A549 (cell line): ENCODE measurements around the gene VWA8.

Source experiments
- CEBPB ChIP-seq, 2 experiments: fragments of >200 bp in 1 of 2; sonication (Bioruptor Twin) in 1 of 2; formaldehyde crosslinking in 1 of 2; IDR thresholded peaks; 2 replicates each; pipeline ENCODE4 v1.6.1; 2012 to 2016
- EP300 ChIP-seq, 2 experiments: fragments of >200 bp; sonication (Bioruptor Twin); formaldehyde crosslinking; IDR thresholded peaks; 2 replicates in 1 of 2; 3 replicates in 1 of 2; pipeline ENCODE4 v1.6.1; 2016 to 2017
- GATA3 ChIP-seq: IDR thresholded peaks from 2 replicates; pipeline ENCODE4 v1.6.1; 2012; ENCODE audit warnings: borderline replicate concordance
- MAX ChIP-seq: IDR thresholded peaks from 2 replicates; pipeline ENCODE4 v1.6.1; 2012
- MAZ ChIP-seq: fragments of 150-350 bp; IDR thresholded peaks from 2 replicates; pipeline ENCODE4 v1.6.1; 2014; ENCODE audit warnings: antibody characterized with exemption, low read depth, low read length, borderline replicate concordance
- MYC ChIP-seq: IDR thresholded peaks from 2 replicates; pipeline ENCODE4 v1.6.1; 2012; ENCODE audit warnings: mild to moderate bottlenecking, inconsistent platforms, low read length, improper control_type of control experiment, borderline replicate concordance
- POLR2A ChIP-seq: IDR thresholded peaks from 2 replicates; pipeline ENCODE4 v1.6.1; 2012; ENCODE audit warnings: mild to moderate bottlenecking, low read length
- RNF2 ChIP-seq: fragments of 200-600 bp; sonication (generic); IDR thresholded peaks from 2 replicates; pipeline ENCODE4 v1.6.1; 2016; ENCODE audit warnings: low read depth, mild to moderate bottlenecking, antibody characterized with exemption, moderate library complexity, borderline replicate concordance
- ZC3H11A ChIP-seq: fragments of 450-650 bp; IDR thresholded peaks from 2 replicates; pipeline ENCODE4 v1.6.1; 2014; ENCODE audit warnings: antibody characterized with exemption, mild to moderate bottlenecking
- TF ChIP-seq, protein P1 (sequence below): fragments of >200 bp; sonication (Bioruptor Twin); formaldehyde crosslinking; IDR thresholded peaks from 3 replicates; pipeline ENCODE4 v1.5.1; 2016
- TF ChIP-seq, protein P2 (sequence below): fragments of 450-650 bp; IDR thresholded peaks from 2 replicates; pipeline ENCODE4 v1.6.1; 2014; ENCODE audit warnings: antibody characterized with exemption
- TF ChIP-seq, protein P3 (sequence below): IDR thresholded peaks from 2 replicates; pipeline ENCODE4 v1.6.1; 2012; ENCODE audit warnings: low read depth, borderline replicate concordance

DNA sequence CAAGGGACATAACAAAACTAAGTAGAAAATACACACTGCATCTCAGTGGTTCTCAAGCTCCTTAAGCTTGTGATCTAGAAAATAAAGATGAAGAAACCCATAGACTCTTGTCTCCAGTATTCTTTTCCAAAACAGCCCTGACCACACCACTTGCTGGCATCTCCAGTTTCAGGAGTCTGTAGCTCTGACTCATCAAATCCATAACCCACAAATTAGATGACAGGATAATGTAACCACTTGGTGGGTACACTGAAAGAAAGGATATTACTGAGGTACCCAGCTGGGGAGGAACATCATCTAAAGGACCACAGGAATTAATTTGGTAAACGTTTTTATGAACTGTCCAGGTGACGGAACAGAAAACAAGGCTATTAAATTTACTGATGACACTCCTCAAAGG, 214.7 kb downstream of the VWA8 start:
- TF ChIP-seq, protein P1, sequence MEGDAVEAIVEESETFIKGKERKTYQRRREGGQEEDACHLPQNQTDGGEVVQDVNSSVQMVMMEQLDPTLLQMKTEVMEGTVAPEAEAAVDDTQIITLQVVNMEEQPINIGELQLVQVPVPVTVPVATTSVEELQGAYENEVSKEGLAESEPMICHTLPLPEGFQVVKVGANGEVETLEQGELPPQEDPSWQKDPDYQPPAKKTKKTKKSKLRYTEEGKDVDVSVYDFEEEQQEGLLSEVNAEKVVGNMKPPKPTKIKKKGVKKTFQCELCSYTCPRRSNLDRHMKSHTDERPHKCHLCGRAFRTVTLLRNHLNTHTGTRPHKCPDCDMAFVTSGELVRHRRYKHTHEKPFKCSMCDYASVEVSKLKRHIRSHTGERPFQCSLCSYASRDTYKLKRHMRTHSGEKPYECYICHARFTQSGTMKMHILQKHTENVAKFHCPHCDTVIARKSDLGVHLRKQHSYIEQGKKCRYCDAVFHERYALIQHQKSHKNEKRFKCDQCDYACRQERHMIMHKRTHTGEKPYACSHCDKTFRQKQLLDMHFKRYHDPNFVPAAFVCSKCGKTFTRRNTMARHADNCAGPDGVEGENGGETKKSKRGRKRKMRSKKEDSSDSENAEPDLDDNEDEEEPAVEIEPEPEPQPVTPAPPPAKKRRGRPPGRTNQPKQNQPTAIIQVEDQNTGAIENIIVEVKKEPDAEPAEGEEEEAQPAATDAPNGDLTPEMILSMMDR = no peak
- TF ChIP-seq, protein P2, sequence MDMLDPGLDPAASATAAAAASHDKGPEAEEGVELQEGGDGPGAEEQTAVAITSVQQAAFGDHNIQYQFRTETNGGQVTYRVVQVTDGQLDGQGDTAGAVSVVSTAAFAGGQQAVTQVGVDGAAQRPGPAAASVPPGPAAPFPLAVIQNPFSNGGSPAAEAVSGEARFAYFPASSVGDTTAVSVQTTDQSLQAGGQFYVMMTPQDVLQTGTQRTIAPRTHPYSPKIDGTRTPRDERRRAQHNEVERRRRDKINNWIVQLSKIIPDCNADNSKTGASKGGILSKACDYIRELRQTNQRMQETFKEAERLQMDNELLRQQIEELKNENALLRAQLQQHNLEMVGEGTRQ = no peak
- TF ChIP-seq POLR2A (no peak), RNF2 (no peak), CEBPB (IDR thresholded peaks at IDR 0.05) (no peak), EP300 (IDR thresholded peaks at IDR 0.05) (no peak), MAZ (no peak), GATA3 (no peak), MAX (no peak), MYC (no peak), ZC3H11A (no peak)
- TF ChIP-seq, protein P3, sequence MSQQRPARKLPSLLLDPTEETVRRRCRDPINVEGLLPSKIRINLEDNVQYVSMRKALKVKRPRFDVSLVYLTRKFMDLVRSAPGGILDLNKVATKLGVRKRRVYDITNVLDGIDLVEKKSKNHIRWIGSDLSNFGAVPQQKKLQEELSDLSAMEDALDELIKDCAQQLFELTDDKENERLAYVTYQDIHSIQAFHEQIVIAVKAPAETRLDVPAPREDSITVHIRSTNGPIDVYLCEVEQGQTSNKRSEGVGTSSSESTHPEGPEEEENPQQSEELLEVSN = no peak
